Natural killer cell (primary cell): Measurements from ENCODE around the gene AHDC1. TPM values are rescaled to one million over a fixed set of nuclear protein-coding genes. Genes with fewer than 3 reads are reported as not detected.
A peak's percentile ranks its signal among the peaks of the same experiment; 100 is the strongest.

Experiments used
- ATAC-seq, 3 donors: fragments of 150-1000 bp in 2 of 3; fragments of 200-7000 bp in 1 of 3; cut with Tn5 transposase; 1 replicate in 1 of 3; 2 replicates in 2 of 3; pipeline ENCODE4 v1.10.0; 2021; ENCODE audit warnings: mild to moderate bottlenecking in 2 of 3, moderate library complexity in 2 of 3
- DNase-seq, 2 donors: peaks; one replicate each; pipeline versions ENCODE4 v3.0.0 to v3.0.0-alpha.2; 2013 to 2021; ENCODE audit warnings: mixed read lengths in 1 of 2
- H3K27ac ChIP-seq: one replicate; pipeline ENCODE4 v1.5.1; 2013; ENCODE audit warnings: mild to moderate bottlenecking, low read length
- H3K27me3 ChIP-seq: one replicate; pipeline ENCODE4 v1.6.1; 2013; ENCODE audit warnings: low read length; ENCODE audit not compliant: control insufficient read depth, insufficient read depth
- H3K36me3 ChIP-seq: one replicate; pipeline ENCODE4 v1.6.1; 2013; ENCODE audit warnings: low read length; ENCODE audit not compliant: control insufficient read depth, insufficient read depth
- H3K4me1 ChIP-seq: one replicate; pipeline ENCODE4 v1.6.1; 2013; ENCODE audit warnings: low read length; ENCODE audit not compliant: control insufficient read depth, insufficient read depth
- H3K4me3 ChIP-seq: one replicate; pipeline ENCODE4 v1.5.1; 2013; ENCODE audit warnings: low read length
- H3K9me3 ChIP-seq: one replicate; pipeline ENCODE4 v1.6.1; 2013; ENCODE audit warnings: low read length; ENCODE audit not compliant: control insufficient read depth, insufficient read depth
- H3K27ac Mint-ChIP-seq, 2 donors: one replicate each; pipeline ENCODE4 v1.8.0; 2022; ENCODE audit warnings: mild to moderate bottlenecking in 2 of 2, mixed read lengths in 2 of 2, moderate library complexity in 1 of 2
- H3K27me3 Mint-ChIP-seq, 2 donors: one replicate each; pipeline ENCODE4 v1.8.0; 2022; ENCODE audit warnings: low read depth in 2 of 2, mixed read lengths in 2 of 2
- H3K36me3 Mint-ChIP-seq: one replicate; pipeline ENCODE4 v1.8.0; 2022; ENCODE audit warnings: mixed read lengths
- H3K4me1 Mint-ChIP-seq, 2 donors: one replicate each; pipeline ENCODE4 v1.8.0; 2022; ENCODE audit warnings: mixed read lengths in 2 of 2
- H3K4me3 Mint-ChIP-seq: one replicate; pipeline ENCODE4 v1.8.0; 2022; ENCODE audit warnings: mild to moderate bottlenecking, moderate library complexity, mixed read lengths
- H3K9me3 Mint-ChIP-seq, 2 donors: one replicate each; pipeline ENCODE4 v1.8.0; 2022; ENCODE audit warnings: mixed read lengths in 2 of 2
- WGBS: methylation state at CpG from one replicate; pipeline ENCODE4 v1.1.7; 2013; ENCODE audit warnings: missing lambda C conversion rate; ENCODE audit not compliant: insufficient coverage; 5-methylcytosine and 5-hydroxymethylcytosine counted together
- intact Hi-C: fragments of 100-400 bp; cut with micrococcal nuclease; formaldehyde crosslinking; loops from one replicate; pipeline ENCODE4 v1.14.2; 2022
- total RNA-seq, 4 donors: library from RNA; stranded (reverse); fragments of 120-200 nt in 1 of 4; gene quantifications; one replicate each; pipeline versions ENCODE4 v1.2.3 to v1.2.4, GENCODE V29; 2013 to 2022
- TF ChIP-seq, protein P1 (sequence below): fragments of 200-600 bp; IDR thresholded peaks from one replicate; pipeline ENCODE4 v1.8.0; 2022; ENCODE audit warnings: antibody characterized with exemption

AHDC1 gene
- total RNA-seq, 3 donors from 2014 or later (not counting 1 experiment from before 2014, with no cell fraction given): 39.6 to 67.0 (median 47.0) TPM

DNA sequence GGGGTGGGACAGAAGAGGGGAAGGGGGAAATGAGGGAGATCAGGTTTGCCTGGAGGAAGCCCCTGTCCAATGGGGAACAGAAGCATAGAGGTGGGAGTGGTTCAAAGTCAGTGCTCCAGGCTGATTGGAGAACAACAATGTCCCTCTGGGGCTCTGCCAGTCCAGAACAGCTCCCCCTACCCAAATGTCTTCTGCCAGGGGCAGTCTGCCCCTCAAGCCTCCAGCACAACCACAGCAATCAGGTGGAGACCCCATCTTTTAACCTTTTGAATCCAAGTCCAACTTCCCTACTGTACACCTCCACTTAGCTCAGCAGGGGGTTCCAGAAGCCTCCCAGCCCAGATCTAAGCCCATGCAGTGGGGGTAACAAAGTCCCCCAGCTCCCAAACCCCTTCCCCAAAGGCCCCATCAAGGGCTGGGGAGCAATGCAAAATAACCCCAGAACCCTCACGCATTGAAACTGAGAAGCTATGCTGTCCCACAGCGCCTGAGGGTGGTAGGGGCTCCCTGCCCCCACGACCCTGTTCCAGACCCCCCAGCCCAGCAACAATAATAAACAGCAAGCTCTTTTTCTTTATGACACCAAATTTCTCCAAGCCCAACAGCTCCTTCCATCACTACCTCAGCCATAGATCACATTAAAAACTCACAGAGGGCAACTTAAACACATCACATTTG, 3.3 kb downstream of the AHDC1 start:
- ATAC-seq (no peak), DNase-seq (no peak)
- Mint-ChIP-seq H3K4me3 (peak overlapping the region; percentile 8), H3K27ac (peak overlapping the region; percentile 57 to 74), H3K27me3 (no peaks in the 10 kb centered on the region), H3K4me1 (peaks cover 27 to 55% of the 10 kb centered on the region in 2 donors), H3K36me3 (no peaks in the 10 kb centered on the region), H3K9me3 (no peaks in the 10 kb centered on the region)
- no peaks in the 10 kb centered on the region for H3K27me3 ChIP-seq
- H3K36me3 ChIP-seq: no peaks in the 10 kb centered on the region
- intact Hi-C loops: no loop called here
- 76% methylated on average over 3 of the region's 3 CpGs for WGBS
- no peak overlapping the region for H3K4me3 ChIP-seq
- peaks cover 80% of the 10 kb centered on the region for H3K4me1 ChIP-seq
- TF ChIP-seq, protein P1, sequence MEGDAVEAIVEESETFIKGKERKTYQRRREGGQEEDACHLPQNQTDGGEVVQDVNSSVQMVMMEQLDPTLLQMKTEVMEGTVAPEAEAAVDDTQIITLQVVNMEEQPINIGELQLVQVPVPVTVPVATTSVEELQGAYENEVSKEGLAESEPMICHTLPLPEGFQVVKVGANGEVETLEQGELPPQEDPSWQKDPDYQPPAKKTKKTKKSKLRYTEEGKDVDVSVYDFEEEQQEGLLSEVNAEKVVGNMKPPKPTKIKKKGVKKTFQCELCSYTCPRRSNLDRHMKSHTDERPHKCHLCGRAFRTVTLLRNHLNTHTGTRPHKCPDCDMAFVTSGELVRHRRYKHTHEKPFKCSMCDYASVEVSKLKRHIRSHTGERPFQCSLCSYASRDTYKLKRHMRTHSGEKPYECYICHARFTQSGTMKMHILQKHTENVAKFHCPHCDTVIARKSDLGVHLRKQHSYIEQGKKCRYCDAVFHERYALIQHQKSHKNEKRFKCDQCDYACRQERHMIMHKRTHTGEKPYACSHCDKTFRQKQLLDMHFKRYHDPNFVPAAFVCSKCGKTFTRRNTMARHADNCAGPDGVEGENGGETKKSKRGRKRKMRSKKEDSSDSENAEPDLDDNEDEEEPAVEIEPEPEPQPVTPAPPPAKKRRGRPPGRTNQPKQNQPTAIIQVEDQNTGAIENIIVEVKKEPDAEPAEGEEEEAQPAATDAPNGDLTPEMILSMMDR: no peak
- no peak overlapping the region for H3K27ac ChIP-seq
- no peaks in the 10 kb centered on the region for H3K9me3 ChIP-seq

DNA sequence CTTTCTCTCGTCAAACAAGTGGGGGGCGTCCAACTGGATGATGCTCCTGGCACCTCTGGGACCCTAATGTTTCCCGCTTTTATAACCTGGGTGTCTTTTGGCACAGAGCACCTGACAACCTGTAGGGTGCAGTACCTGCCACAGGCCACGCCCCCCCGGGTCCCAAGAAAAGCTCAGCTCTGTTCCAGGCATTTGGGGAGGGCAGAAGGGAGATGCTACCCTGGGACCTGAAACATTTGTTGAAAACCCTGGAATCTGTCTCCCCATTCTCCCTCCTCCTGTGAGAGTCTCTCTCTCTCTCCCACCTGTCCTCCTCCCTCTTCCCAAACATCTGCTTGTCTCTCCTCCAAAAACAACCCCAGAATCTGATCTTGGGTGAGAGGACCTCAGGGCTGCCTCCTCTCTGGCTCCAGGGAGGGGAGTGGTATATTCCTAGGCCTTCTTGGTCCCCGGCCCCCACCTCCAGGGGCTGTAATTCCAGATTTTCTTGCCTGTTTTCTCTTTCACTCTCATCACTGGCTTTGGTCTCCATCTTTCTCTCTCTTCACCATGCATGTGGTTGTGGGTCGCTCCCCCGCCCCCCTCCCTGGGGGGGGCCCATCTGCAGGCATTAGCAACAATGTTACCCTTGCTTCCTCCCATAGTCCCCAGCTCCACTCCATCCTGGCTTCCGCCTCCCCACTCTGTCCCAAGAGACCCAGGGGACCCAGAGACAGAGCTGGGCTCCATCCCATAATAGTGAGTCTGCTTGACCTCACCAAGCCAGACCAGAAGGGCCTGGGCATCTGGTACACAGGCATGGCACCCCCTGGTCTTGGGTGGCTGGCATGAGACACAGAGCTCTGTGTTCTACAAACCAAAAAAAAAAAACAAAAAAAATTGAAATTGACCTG, 4.1 kb downstream of the AHDC1 start:
- Histone ChIP-seq H3K27ac (no peak overlapping the region), H3K4me1 (peaks cover 87% of the 10 kb centered on the region), H3K27me3 (no peaks in the 10 kb centered on the region), H3K9me3 (no peaks in the 10 kb centered on the region), H3K36me3 (no peaks in the 10 kb centered on the region), H3K4me3 (no peak overlapping the region)
- H3K36me3 Mint-ChIP-seq: no peaks in the 10 kb centered on the region
- H3K27me3 Mint-ChIP-seq: no peaks in the 10 kb centered on the region
- DNase-seq (peak in 1 of 2 donors; percentile 38), ATAC-seq (no peak)
- 52% methylated on average over 9 of the region's 9 CpGs for WGBS
- TF ChIP-seq, protein P1: no peak
- intact Hi-C loops: no loop called here
- H3K9me3 Mint-ChIP-seq: no peaks in the 10 kb centered on the region
- H3K27ac Mint-ChIP-seq: peak overlapping the region; percentile 57 to 74
- peaks cover 27 to 55% of the 10 kb centered on the region in 2 donors for H3K4me1 Mint-ChIP-seq
- H3K4me3 Mint-ChIP-seq: peak overlapping the region; percentile 33

DNA sequence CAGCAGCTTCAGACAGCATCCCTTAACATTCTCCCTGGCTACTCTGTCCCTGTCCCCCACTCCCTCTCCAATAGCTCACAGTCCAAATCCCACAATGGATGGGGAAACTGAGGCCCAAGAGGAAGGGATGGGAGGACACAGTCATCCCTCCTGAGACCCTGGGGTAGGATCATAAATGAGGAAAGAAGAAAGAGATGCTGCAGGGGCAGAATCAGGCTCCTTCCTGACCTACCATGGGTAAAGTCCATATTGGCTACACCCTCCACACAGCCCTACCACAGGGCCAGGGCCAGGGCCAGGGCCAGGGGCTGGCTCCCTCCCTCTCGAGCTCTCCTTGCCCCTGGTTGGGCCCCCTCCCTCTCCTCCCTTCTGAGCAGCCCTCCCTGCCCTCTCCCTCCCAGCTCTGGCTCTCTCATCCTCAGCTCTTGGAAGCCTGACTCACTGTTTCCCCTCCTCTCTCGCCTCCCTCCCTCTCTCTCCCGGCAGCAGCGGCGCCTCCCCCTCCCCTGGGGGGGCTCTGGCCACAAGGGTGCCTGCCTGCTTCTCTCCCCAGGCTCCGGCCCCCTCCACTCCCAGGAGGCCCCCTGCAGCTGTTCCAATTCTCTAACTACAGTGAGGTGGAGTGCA, 4.9 kb downstream of the AHDC1 start:
- Histone ChIP-seq H3K27me3 (no peaks in the 10 kb centered on the region), H3K27ac (peak overlapping the region; percentile 18), H3K36me3 (no peaks in the 10 kb centered on the region), H3K9me3 (no peaks in the 10 kb centered on the region), H3K4me3 (no peak overlapping the region), H3K4me1 (peaks cover 87% of the 10 kb centered on the region)
- peak overlapping the region in 1 of 2 donors; percentile 74 for H3K27ac Mint-ChIP-seq
- ATAC-seq (peak in 1 of 3 donors; percentile 7), DNase-seq (no peak)
- H3K36me3 Mint-ChIP-seq: no peaks in the 10 kb centered on the region
- peak overlapping the region; percentile 29 for H3K4me3 Mint-ChIP-seq
- intact Hi-C loops: no loop called here
- TF ChIP-seq, protein P1: no peak
- WGBS: 6% methylated on average over 6 of the region's 6 CpGs
- H3K4me1 Mint-ChIP-seq: peaks cover 27 to 46% of the 10 kb centered on the region in 2 donors
- H3K27me3 Mint-ChIP-seq: no peaks in the 10 kb centered on the region
- no peaks in the 10 kb centered on the region for H3K9me3 Mint-ChIP-seq
